NB4 (cell line): Measurements from ENCODE around the gene COL23A1.
A peak's percentile ranks its signal among the peaks of the same experiment; 100 is the strongest.

Source experiments
- DNase-seq: peaks from one replicate; pipeline ENCODE4 v3.0.0; 2010; ENCODE audit warnings: low read depth
- H3K4me3 ChIP-seq: one replicate; pipeline ENCODE4 v1.5.1; 2011; ENCODE audit warnings: mild to moderate bottlenecking, low read depth, low read length, moderate library complexity
- MYC ChIP-seq: IDR thresholded peaks from 2 replicates; pipeline ENCODE4 v1.6.1; 2011; ENCODE audit warnings: low read depth, low read length
- POLR2A ChIP-seq: IDR thresholded peaks from 2 replicates; pipeline ENCODE4 v1.6.1; 2011; ENCODE audit warnings: mild to moderate bottlenecking; ENCODE audit not compliant: insufficient read length; ENCODE audit errors: extremely low read depth
- TF ChIP-seq, protein P1 (sequence below): IDR thresholded peaks from 2 replicates; pipeline ENCODE4 v1.6.1; 2011; ENCODE audit warnings: low read depth, low read length
- TF ChIP-seq, protein P2 (sequence below): IDR thresholded peaks from one replicate; pipeline ENCODE4 v1.5.1; 2012; ENCODE audit warnings: low read depth, low read length

The COL23A1 gene

DNA sequence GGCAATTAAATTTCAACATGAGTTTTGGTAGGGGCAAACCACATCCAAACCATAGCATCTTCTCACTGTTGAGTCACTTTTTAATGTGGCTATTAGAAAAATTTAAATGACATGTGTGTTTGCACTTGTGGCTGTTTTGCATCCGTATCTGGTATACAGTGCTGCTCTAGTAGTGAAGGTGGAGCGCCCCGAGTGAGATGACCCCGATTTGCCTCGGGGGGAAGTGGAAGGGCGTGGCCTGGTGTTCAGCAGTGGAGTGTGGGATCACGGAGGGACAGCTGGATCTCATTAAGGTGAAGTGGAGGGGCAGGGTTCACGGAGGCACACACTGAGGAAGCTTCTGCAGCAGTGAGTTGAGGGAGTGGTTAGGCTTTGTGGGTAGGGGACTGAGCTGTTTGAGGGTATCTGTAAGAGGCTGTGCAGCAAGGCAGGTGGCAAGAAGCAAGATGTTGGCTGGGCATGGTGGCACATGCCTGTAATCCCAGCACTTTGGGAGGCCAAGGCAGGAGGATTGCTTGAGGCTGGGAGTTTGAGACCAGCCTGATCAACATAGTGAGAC, 396.9 kb downstream of the COL23A1 start:
- TF ChIP-seq POLR2A (no peak), MYC (no peak)
- TF ChIP-seq, protein P1, sequence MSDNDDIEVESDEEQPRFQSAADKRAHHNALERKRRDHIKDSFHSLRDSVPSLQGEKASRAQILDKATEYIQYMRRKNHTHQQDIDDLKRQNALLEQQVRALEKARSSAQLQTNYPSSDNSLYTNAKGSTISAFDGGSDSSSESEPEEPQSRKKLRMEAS, result no peak
- TF ChIP-seq, protein P2, sequence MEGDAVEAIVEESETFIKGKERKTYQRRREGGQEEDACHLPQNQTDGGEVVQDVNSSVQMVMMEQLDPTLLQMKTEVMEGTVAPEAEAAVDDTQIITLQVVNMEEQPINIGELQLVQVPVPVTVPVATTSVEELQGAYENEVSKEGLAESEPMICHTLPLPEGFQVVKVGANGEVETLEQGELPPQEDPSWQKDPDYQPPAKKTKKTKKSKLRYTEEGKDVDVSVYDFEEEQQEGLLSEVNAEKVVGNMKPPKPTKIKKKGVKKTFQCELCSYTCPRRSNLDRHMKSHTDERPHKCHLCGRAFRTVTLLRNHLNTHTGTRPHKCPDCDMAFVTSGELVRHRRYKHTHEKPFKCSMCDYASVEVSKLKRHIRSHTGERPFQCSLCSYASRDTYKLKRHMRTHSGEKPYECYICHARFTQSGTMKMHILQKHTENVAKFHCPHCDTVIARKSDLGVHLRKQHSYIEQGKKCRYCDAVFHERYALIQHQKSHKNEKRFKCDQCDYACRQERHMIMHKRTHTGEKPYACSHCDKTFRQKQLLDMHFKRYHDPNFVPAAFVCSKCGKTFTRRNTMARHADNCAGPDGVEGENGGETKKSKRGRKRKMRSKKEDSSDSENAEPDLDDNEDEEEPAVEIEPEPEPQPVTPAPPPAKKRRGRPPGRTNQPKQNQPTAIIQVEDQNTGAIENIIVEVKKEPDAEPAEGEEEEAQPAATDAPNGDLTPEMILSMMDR, result no peak
- DNase-seq, result peak; percentile 26

DNA sequence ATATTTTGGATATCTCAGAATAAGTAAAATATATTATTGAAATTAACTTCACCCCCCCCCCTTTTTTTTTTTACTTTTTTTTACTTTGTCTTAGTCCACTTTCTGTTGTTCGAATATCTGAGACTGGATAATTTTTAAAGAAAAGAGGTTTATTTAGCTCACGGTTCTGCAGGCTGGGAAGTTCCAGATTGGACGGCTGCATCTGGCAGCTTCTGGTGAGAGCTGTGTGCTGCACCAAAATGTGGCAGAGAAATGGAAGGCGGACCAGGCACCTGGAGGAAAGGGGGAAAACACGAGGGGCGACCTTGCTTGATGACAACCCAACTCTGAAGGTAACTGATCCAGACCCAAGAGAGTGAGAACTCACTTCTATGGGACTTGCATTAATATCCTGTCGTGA, 397.4 kb downstream of the COL23A1 start:
- no peak overlapping the region for H3K4me3 ChIP-seq
- TF ChIP-seq MYC, result no peak
- no peak for TF ChIP-seq POLR2A
- TF ChIP-seq, protein P2, result no peak
- TF ChIP-seq, protein P1, result no peak
- no peak for DNase-seq

More for the DNA sequence above, 396.9 kb downstream of the COL23A1 start:
- no peak overlapping the region for H3K4me3 ChIP-seq

DNA sequence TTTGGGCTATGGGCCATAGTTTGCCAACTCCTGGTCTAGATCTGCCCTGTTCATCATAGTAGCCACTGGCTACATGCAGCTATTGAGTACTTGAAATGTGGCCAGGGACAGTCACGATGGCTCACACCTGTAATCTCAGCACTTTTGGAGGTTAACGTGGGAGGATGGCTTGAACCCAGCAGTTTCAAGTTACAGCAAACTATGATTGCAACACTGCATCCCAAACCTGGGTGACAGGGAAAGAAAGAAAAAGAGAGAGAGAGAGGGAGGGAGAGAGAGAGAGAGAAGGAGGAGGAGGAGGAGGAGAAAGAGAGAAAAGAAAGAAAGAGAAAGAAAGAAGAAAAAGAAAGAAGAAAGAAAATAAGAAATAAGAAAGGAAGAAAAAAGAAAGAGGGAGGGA, 397.9 kb downstream of the COL23A1 start:
- no peak for DNase-seq
- no peak overlapping the region for H3K4me3 ChIP-seq
- TF ChIP-seq, protein P1, result no peak
- TF ChIP-seq MYC (no peak), POLR2A (no peak)
- TF ChIP-seq, protein P2, result no peak

DNA sequence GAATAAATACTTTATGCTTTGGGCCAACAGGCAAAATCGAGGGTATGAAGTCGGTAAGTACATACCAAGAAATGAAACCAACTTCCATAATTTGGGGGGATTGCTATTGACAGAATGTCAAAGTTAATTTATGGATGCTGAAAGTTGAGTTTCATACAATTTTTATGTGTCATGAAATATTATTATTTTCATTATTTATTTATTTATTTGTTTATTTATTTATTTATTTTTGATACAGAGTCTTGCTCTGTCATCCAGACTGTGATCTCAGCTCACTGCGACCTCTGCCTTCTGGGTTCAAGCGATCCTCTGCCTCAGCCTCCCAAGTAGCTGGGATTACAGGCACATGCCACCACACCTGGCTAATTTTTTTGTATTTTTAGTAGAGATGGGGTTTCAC, 398.5 kb downstream of the COL23A1 start:
- TF ChIP-seq MYC (no peak), POLR2A (no peak)
- TF ChIP-seq, protein P2, result no peak
- TF ChIP-seq, protein P1, result no peak
- DNase-seq, result no peak
- H3K4me3 ChIP-seq, result no peak overlapping the region

DNA sequence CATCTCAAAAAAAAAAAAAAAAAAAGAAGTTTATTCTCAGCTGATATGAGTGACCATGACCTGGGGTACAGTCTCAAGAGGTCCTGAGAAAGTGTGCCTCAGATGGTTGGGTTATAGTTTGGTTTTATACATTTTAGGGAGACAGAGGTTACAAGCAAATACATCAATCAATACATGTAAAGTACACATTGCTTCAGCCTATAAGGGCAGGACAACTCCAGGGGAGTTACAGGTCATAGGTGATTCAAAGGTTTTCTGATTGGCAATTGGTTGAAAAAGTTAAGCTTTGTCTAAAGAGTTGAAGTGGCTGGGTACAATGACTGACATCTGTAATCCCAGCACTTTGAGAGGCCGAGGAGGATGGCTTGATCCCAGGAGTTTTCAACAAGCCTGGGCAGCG, 400.8 kb downstream of the COL23A1 start:
- TF ChIP-seq MYC (no peak), POLR2A (no peak)
- TF ChIP-seq, protein P2, result no peak
- TF ChIP-seq, protein P1, result no peak
- DNase-seq, result no peak
- no peak overlapping the region for H3K4me3 ChIP-seq
